Fibroblast of pulmonary artery (primary cell): ENCODE results near the gene TNPO1.

ENCODE experiments used
- DNase-seq: peaks from one replicate; pipeline ENCODE4 v3.0.0-alpha.2; 2010; ENCODE audit warnings: low read depth
- H3K4me3 ChIP-seq: replicated peaks from 2 replicates; pipeline ENCODE4 v1.5.1; 2011; ENCODE audit warnings: low read depth, mild to moderate bottlenecking, control low read depth, low read length, moderate library complexity
- TF ChIP-seq, protein P1 (sequence below): IDR thresholded peaks from 2 replicates; pipeline ENCODE4 v1.5.1; 2011; ENCODE audit warnings: mild to moderate bottlenecking, control low read depth, low read length, inconsistent platforms; ENCODE audit errors: missing control alignments

TNPO1 gene

DNA sequence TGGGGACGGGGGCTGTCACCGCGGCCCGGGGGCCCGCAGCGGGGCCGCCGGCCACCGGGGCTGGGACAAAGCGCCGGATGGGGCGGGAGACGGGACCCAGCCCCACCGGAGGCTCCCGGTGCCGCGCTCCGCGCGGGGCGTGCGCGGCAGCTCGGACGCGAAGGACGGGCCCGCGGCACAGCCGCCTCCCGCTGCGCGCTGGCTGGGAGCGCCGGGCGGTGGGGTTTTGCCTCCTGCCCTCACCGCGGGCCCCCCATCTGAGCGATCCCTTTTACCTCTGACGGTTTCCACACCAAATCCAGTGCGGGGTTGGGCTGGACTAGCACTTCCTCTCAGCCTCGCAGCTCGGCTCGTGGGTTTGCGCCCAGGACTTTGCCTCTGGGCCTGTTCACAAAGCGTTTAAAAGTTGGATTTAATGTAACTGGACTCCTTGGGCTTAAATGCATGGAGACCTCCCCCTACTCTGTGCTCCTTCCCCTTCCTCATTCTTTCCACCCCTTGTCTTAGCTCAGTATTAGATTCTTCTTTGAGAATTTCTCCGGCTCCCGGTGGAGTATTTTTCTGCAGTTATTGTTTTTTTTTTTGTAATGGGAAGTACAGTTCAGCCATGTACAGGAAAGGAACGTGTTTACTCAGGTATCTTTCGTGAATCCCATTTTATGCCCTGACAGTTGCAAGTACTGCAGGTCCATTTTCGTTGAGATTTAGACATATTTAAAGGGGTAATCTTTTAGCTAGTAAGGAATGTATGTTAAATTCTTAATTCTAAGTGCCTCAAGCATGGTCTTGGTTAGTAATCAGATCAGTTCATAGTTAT, 140.1 kb downstream of the TNPO1 start:
- DNase-seq: peak; percentile 60
- peak overlapping the region; percentile 74 for H3K4me3 ChIP-seq
- TF ChIP-seq, protein P1, sequence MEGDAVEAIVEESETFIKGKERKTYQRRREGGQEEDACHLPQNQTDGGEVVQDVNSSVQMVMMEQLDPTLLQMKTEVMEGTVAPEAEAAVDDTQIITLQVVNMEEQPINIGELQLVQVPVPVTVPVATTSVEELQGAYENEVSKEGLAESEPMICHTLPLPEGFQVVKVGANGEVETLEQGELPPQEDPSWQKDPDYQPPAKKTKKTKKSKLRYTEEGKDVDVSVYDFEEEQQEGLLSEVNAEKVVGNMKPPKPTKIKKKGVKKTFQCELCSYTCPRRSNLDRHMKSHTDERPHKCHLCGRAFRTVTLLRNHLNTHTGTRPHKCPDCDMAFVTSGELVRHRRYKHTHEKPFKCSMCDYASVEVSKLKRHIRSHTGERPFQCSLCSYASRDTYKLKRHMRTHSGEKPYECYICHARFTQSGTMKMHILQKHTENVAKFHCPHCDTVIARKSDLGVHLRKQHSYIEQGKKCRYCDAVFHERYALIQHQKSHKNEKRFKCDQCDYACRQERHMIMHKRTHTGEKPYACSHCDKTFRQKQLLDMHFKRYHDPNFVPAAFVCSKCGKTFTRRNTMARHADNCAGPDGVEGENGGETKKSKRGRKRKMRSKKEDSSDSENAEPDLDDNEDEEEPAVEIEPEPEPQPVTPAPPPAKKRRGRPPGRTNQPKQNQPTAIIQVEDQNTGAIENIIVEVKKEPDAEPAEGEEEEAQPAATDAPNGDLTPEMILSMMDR: no peak

DNA sequence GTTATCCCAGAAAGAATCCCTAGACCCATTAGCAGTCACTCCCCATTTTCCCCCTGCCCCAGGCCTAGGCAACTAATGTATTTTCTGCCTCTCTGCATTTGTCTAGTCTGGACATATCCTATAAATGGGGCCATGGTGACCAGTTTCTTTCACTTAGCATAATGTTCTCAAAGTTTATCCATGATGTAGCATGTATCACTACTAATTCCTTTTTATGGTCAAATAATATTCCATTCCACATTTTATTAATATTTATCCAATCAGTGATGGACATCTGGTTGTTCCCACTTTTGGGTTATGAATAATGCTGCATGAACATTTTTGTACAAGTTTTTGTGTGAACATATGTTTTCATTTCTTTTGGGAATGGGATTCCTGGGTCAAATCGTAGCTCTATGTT, 140.9 kb downstream of the TNPO1 start:
- no peak for DNase-seq
- TF ChIP-seq, protein P1: no peak
- H3K4me3 ChIP-seq: peak overlapping the region; percentile 74

DNA sequence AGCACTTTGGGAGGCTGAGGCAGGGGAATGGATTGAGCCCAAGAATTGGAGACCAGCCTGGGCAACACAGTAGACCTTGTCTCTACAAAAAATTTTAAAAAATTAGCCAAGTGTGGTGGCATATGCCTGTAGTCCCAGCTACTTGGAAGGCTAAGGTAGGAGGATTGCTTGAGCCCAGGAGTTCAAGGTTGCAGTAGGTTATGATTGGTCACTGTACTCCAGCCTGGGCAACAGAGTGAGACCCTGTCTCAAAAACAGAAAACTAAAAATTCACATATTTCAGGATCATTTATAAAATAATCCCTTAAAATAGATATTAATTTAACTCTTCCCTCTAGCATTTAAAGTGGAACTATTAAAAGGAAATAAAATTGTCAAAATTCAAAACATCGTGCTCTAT, 142.8 kb downstream of the TNPO1 start:
- DNase-seq: no peak
- TF ChIP-seq, protein P1: no peak
- H3K4me3 ChIP-seq: no peak overlapping the region
